Thyroid gland (tissue), 4 donors: ENCODE measurements around the gene AHRR.

Experiments
- CTCF ChIP-seq, 6 experiments: fragments of 200-600 bp in 3 of 6; fragments of 450-650 bp in 3 of 6; sonication (generic) in 3 of 6; IDR thresholded peaks; one replicate each; pipeline ENCODE4 v1.5.1; 2016 to 2019; ENCODE audit warnings: antibody characterized with exemption in 6 of 6, mild to moderate bottlenecking in 2 of 6, inconsistent platforms in 1 of 6, moderate library complexity in 1 of 6
- POLR2A ChIP-seq, 2 donors: fragments of 450-650 bp; IDR thresholded peaks; one replicate each; pipeline ENCODE4 v1.6.1; 2017; ENCODE audit warnings: antibody characterized with exemption in 2 of 2, mild to moderate bottlenecking in 2 of 2, moderate library complexity in 1 of 2

GRCh38 chr5:347712-348284 is 26.3 kb downstream of the AHRR start:
- TF ChIP-seq CTCF (IDR thresholded peaks at IDR 0.05) (no peak), POLR2A (IDR thresholded peaks at IDR 0.05) (no peak)
